HEK293 (cell line): ENCODE results near the gene SH3PXD2B.

ENCODE experiments used
- CTCF ChIA-PET: fragments of 350-600 bp; formaldehyde crosslinking; extraction: SDS; loops from one replicate; lab custom pipeline; 2021; ENCODE audit warnings: antibody characterized with exemption; lab: Yijun Ruan, JAX
- POLR2A ChIA-PET: fragments of 300-600 bp; formaldehyde crosslinking; extraction: SDS; loops from one replicate; lab custom pipeline; 2020; ENCODE audit warnings: antibody characterized with exemption, inconsistent platforms; lab: Yijun Ruan, JAX
- H3K27ac ChIP-seq: fragments of 200-500 bp; sonication (Bioruptor generic); 2 replicates; pipeline ENCODE4 v1.5.1; 2014; ENCODE audit warnings: low read depth, low read length, control low read depth, inconsistent platforms; ENCODE audit errors: extremely low read depth
- H3K36me3 ChIP-seq, 2 experiments: fragments of 200-500 bp in 1 of 2; sonication (Bioruptor generic) in 1 of 2; 1 replicate in 1 of 2; 2 replicates in 1 of 2; pipeline ENCODE4 v1.5.1; 2014 to 2017; ENCODE audit warnings: inconsistent platforms in 2 of 2, low read length in 2 of 2; ENCODE audit not compliant: control insufficient read depth in 2 of 2, insufficient read depth in 1 of 2
- H3K4me1 ChIP-seq: fragments of 200-500 bp; sonication (Bioruptor generic); 2 replicates; pipeline ENCODE4 v1.5.1; 2014; ENCODE audit warnings: mild to moderate bottlenecking, low read length, inconsistent platforms; ENCODE audit not compliant: control insufficient read depth, insufficient read depth
- H3K4me3 ChIP-seq: 2 replicates; pipeline ENCODE4 v1.5.1; 2011; ENCODE audit warnings: low read depth, mild to moderate bottlenecking, control low read depth, low read length, moderate library complexity
- H3K9me3 ChIP-seq: fragments of 200-500 bp; sonication (Bioruptor generic); 2 replicates; pipeline ENCODE4 v1.5.1; 2014; ENCODE audit warnings: low read depth, low read length, inconsistent platforms; ENCODE audit not compliant: control insufficient read depth, insufficient read depth
- GFI1B ChIP-seq: fragments of 450-650 bp; formaldehyde crosslinking; IDR thresholded peaks from 2 replicates; pipeline ENCODE4 v1.5.1; 2016; ENCODE audit warnings: missing biosample characterization, missing genetic modification characterization
- KLF1 ChIP-seq: fragments of 450-650 bp; formaldehyde crosslinking; IDR thresholded peaks from 2 replicates; pipeline ENCODE4 v1.5.1; 2016; ENCODE audit warnings: missing biosample characterization, missing genetic modification characterization
- KLF7 ChIP-seq: fragments of 450-650 bp; formaldehyde crosslinking; IDR thresholded peaks from 2 replicates; pipeline ENCODE4 v1.5.1; 2016; ENCODE audit warnings: missing biosample characterization, missing genetic modification characterization, borderline replicate concordance
- KLF9 ChIP-seq: fragments of 450-650 bp; formaldehyde crosslinking; IDR thresholded peaks from 2 replicates; pipeline ENCODE4 v1.5.1; 2016; ENCODE audit warnings: missing biosample characterization, missing genetic modification characterization, low read depth
- REPIN1 ChIP-seq: fragments of 450-650 bp; formaldehyde crosslinking; IDR thresholded peaks from 2 replicates; pipeline ENCODE4 v1.5.1; 2017; ENCODE audit warnings: missing biosample characterization, missing genetic modification characterization, low read depth
- ZBTB20 ChIP-seq: fragments of 450-650 bp; formaldehyde crosslinking; IDR thresholded peaks from 2 replicates; pipeline ENCODE4 v1.5.1; 2016; ENCODE audit warnings: missing biosample characterization, missing genetic modification characterization
- ZBTB48 ChIP-seq: fragments of 450-650 bp; formaldehyde crosslinking; IDR thresholded peaks from 2 replicates; pipeline ENCODE4 v1.5.1; 2016; ENCODE audit warnings: missing biosample characterization, missing genetic modification characterization
- ZEB2 ChIP-seq: fragments of 450-650 bp; formaldehyde crosslinking; IDR thresholded peaks from 2 replicates; pipeline ENCODE4 v1.5.1; 2016; ENCODE audit warnings: missing biosample characterization, missing genetic modification characterization
- ZNF133 ChIP-seq: fragments of 450-650 bp; formaldehyde crosslinking; IDR thresholded peaks from 2 replicates; pipeline ENCODE4 v1.5.1; 2016; ENCODE audit warnings: missing biosample characterization, missing genetic modification characterization
- ZNF146 ChIP-seq: fragments of 450-650 bp; formaldehyde crosslinking; IDR thresholded peaks from 2 replicates; pipeline ENCODE4 v1.5.1; 2016; ENCODE audit warnings: missing biosample characterization, missing genetic modification characterization
- ZNF169 ChIP-seq: fragments of 450-650 bp; formaldehyde crosslinking; IDR thresholded peaks from 2 replicates; pipeline ENCODE4 v1.5.1; 2016; ENCODE audit warnings: missing biosample characterization, missing genetic modification characterization
- ZNF223 ChIP-seq: fragments of 450-650 bp; formaldehyde crosslinking; IDR thresholded peaks from 2 replicates; pipeline ENCODE4 v1.5.1; 2016; ENCODE audit warnings: missing biosample characterization, missing genetic modification characterization
- ZNF335 ChIP-seq: fragments of 450-650 bp; formaldehyde crosslinking; conservative IDR thresholded peaks from 2 replicates; pipeline ENCODE4 v1.5.1; 2016; ENCODE audit warnings: missing biosample characterization, missing genetic modification characterization
- ZNF354C ChIP-seq: fragments of 450-650 bp; formaldehyde crosslinking; IDR thresholded peaks from 2 replicates; pipeline ENCODE4 v1.5.1; 2016; ENCODE audit warnings: missing biosample characterization, missing genetic modification characterization, low read depth, borderline replicate concordance
- ZNF37A ChIP-seq: fragments of 450-650 bp; IDR thresholded peaks from 2 replicates; pipeline ENCODE4 v1.5.1; 2018; ENCODE audit warnings: missing biosample characterization, missing genetic modification characterization
- ZNF510 ChIP-seq: fragments of 450-650 bp; formaldehyde crosslinking; IDR thresholded peaks from 2 replicates; pipeline ENCODE4 v1.5.1; 2018; ENCODE audit warnings: mild to moderate bottlenecking, missing genetic modification characterization, missing biosample characterization; ENCODE audit not compliant: insufficient replicate concordance
- ZNF548 ChIP-seq: fragments of 450-650 bp; formaldehyde crosslinking; IDR thresholded peaks from 2 replicates; pipeline ENCODE4 v1.5.1; 2016; ENCODE audit warnings: missing biosample characterization, missing genetic modification characterization
- ZNF701 ChIP-seq: fragments of 450-650 bp; formaldehyde crosslinking; IDR thresholded peaks from 2 replicates; pipeline ENCODE4 v1.5.1; 2016; ENCODE audit warnings: missing biosample characterization, missing genetic modification characterization
- ZNF768 ChIP-seq: fragments of 450-650 bp; formaldehyde crosslinking; IDR thresholded peaks from 2 replicates; pipeline ENCODE4 v1.5.1; 2018; ENCODE audit warnings: missing biosample characterization, mild to moderate bottlenecking, missing genetic modification characterization
- ZSCAN30 ChIP-seq: fragments of 450-650 bp; IDR thresholded peaks from 2 replicates; pipeline ENCODE4 v1.5.1; 2018; ENCODE audit warnings: missing biosample characterization, mild to moderate bottlenecking, missing genetic modification characterization, moderate library complexity
- TF ChIP-seq, protein P1 (sequence below): fragments of 450-650 bp; formaldehyde crosslinking; IDR thresholded peaks from 2 replicates; pipeline ENCODE4 v1.5.1; 2016; ENCODE audit warnings: missing biosample characterization, missing genetic modification characterization
- TF ChIP-seq, protein P2 (sequence below): fragments of 450-650 bp; formaldehyde crosslinking; IDR thresholded peaks from 2 replicates; pipeline ENCODE4 v1.5.1; 2016; ENCODE audit warnings: missing biosample characterization, missing genetic modification characterization
- TF ChIP-seq, protein P3 (sequence below): fragments of 450-650 bp; formaldehyde crosslinking; optimal IDR thresholded peaks from 2 replicates; pipeline ENCODE3; 2016; ENCODE audit warnings: missing biosample characterization, mild to moderate bottlenecking, missing genetic modification characterization
- TF ChIP-seq, protein P4 (sequence below): fragments of 450-650 bp; formaldehyde crosslinking; IDR thresholded peaks from 2 replicates; pipeline ENCODE4 v1.5.1; 2016; ENCODE audit warnings: missing biosample characterization, missing genetic modification characterization, low read depth

Gene SH3PXD2B

DNA sequence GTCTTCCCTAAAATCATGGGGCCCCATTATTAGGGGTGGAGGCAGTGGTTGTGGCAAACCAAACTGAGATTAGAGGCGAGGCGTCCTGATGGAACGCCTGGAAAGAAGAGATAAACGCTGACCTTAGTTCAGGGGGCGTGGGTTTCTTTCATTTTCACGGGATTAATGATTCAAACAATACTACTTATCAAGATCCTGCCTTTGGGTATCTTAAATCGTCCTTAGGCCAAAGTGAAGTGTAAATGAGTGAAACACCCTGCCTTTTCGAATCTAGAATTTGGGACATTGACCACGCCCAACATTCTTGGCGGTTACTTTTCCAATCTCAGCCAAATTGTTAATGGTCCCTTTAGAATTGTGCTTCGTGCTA lies 169.7 kb downstream of the SH3PXD2B start:
- peaks cover 18% of the 10 kb centered on the region for H3K4me1 ChIP-seq
- ChIA-PET POLR2A (interaction anchor here (2.2 kb wide), 1 partner anchor 97 kb away, joined by 18 read pairs; the partner anchor contains the start of gene STK10), CTCF (interaction anchor here (0.8 to 1.5 kb wide), 5 partner anchors 9 to 180 kb away, joined by 3 to 8 read pairs (median 4); no protein-coding TSS in a partner anchor)
- no peaks in the 10 kb centered on the region for H3K36me3 ChIP-seq
- H3K27ac ChIP-seq: peak overlapping the region; percentile 53; the same call in 1 of the 2 replicates
- TF ChIP-seq ZNF335 (tag by site-specific recombination) (peak; percentile 97), GFI1B (peak; percentile 67), ZBTB48 (peak; percentile 80; the same call in 1 of the 2 replicates), KLF9 (tag by site-specific recombination) (0 out of 2 replicates have a peak, but pooled peaks have one; percentile 26), KLF7 (tag by site-specific recombination) (peak; percentile 85), ZNF169 (tag by site-specific recombination) (no peak), ZEB2 (tag by site-specific recombination) (0 out of 2 replicates have a peak, but pooled peaks have one; percentile 27), ZBTB20 (tag by site-specific recombination) (peak; percentile 5; the same call in 1 of the 2 replicates), ZNF37A (tag by site-specific recombination) (no peak)
- TF ChIP-seq, protein P1, sequence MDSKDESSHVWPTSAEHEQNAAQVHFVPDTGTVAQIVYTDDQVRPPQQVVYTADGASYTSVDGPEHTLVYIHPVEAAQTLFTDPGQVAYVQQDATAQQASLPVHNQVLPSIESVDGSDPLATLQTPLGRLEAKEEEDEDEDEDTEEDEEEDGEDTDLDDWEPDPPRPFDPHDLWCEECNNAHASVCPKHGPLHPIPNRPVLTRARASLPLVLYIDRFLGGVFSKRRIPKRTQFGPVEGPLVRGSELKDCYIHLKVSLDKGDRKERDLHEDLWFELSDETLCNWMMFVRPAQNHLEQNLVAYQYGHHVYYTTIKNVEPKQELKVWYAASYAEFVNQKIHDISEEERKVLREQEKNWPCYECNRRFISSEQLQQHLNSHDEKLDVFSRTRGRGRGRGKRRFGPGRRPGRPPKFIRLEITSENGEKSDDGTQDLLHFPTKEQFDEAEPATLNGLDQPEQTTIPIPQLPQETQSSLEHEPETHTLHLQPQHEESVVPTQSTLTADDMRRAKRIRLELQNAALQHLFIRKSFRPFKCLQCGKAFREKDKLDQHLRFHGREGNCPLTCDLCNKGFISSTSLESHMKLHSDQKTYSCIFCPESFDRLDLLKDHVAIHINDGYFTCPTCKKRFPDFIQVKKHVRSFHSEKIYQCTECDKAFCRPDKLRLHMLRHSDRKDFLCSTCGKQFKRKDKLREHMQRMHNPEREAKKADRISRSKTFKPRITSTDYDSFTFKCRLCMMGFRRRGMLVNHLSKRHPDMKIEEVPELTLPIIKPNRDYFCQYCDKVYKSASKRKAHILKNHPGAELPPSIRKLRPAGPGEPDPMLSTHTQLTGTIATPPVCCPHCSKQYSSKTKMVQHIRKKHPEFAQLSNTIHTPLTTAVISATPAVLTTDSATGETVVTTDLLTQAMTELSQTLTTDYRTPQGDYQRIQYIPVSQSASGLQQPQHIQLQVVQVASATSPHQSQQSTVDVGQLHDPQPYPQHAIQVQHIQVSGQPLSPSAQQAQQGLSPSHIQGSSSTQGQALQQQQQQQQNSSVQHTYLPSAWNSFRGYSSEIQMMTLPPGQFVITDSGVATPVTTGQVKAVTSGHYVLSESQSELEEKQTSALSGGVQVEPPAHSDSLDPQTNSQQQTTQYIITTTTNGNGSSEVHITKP (tag by site-specific recombination): peak; percentile 76
- H3K9me3 ChIP-seq: no peaks in the 10 kb centered on the region
- peak overlapping the region; percentile 93 for H3K4me3 ChIP-seq

DNA sequence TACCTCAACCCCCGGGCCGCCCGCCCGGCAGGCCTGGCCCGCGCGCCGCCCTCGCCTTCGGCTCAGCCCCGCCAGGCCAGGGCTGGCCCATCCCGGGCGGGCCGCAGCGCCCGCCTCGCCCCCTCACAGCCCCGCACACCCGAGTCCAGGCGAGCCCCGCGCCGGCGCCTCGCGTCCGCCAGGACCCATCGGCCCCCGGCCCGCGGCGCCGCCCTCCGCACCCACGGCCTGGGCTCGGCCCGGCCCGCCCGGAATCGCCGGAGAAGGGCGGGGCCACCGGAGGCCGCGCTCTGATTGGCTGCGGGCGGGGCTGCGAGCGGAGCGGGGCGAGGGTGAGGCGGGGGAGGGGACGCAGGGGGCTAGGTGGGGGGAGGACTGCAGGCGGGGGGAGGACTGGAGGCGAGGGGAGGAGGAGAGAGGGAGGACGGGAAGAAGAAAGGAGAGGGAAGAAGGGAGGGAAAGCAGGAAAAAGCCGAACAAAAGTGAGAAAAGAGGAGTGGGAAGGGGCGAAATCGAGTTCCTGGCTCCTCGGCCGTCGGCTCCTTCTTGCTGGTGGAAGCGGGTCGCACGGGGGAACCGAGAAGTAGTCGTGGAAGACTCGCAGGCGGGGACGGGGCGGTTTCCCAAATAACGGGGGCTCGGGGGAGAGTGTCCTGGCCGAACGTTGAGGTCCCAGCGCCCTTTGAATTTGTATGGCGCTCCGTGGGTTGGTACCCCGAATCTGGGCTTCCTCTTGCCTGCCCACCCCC lies 170.3 kb downstream of the SH3PXD2B start:
- POLR2A ChIA-PET: interaction anchor here (1.9 to 2.2 kb wide), 2 partner anchors 96 to 277 kb away, joined by 8 to 18 read pairs; partner anchors contain the start of genes FBXW11 and STK10
- peaks cover 18% of the 10 kb centered on the region for H3K4me1 ChIP-seq
- CTCF ChIA-PET: interaction anchor here (1.0 to 2.1 kb wide), 3 partner anchors 8 to 177 kb away, joined by 3 to 7 read pairs (median 6); no protein-coding TSS in a partner anchor
- TF ChIP-seq ZNF510 (no peak), ZNF146 (tag by site-specific recombination) (no peak), KLF1 (peak; percentile 58), ZNF169 (tag by site-specific recombination) (no peak), ZNF223 (tag by site-specific recombination) (no peak), ZSCAN30 (no peak), ZNF701 (no peak), ZNF354C (tag by site-specific recombination) (no peak), ZNF768 (tag by site-specific recombination) (no peak), ZNF37A (tag by site-specific recombination) (no peak), ZNF133 (no peak), ZNF548 (tag by site-specific recombination) (no peak), REPIN1 (tag by site-specific recombination) (no peak), GFI1B (no peak)
- TF ChIP-seq, protein P2, sequence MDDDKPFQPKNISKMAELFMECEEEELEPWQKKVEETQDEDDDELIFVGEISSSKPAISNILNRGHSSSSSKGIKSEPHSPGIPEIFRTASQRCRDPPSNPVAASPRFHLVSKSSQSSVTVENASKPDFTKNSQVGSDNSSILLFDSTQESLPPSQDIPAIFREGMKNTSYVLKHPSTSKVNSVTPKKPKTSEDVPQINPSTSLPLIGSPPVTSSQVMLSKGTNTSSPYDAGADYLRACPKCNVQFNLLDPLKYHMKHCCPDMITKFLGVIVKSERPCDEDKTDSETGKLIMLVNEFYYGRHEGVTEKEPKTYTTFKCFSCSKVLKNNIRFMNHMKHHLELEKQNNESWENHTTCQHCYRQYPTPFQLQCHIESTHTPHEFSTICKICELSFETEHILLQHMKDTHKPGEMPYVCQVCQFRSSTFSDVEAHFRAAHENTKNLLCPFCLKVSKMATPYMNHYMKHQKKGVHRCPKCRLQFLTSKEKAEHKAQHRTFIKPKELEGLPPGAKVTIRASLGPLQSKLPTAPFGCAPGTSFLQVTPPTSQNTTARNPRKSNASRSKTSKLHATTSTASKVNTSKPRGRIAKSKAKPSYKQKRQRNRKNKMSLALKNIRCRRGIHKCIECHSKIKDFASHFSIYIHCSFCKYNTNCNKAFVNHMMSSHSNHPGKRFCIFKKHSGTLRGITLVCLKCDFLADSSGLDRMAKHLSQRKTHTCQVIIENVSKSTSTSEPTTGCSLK (tag by site-specific recombination): no peak
- TF ChIP-seq, protein P3, sequence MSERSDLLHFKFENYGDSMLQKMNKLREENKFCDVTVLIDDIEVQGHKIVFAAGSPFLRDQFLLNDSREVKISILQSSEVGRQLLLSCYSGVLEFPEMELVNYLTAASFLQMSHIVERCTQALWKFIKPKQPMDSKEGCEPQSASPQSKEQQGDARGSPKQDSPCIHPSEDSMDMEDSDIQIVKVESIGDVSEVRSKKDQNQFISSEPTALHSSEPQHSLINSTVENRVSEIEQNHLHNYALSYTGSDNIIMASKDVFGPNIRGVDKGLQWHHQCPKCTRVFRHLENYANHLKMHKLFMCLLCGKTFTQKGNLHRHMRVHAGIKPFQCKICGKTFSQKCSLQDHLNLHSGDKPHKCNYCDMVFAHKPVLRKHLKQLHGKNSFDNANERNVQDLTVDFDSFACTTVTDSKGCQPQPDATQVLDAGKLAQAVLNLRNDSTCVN: peak; percentile 28
- TF ChIP-seq, protein P4, sequence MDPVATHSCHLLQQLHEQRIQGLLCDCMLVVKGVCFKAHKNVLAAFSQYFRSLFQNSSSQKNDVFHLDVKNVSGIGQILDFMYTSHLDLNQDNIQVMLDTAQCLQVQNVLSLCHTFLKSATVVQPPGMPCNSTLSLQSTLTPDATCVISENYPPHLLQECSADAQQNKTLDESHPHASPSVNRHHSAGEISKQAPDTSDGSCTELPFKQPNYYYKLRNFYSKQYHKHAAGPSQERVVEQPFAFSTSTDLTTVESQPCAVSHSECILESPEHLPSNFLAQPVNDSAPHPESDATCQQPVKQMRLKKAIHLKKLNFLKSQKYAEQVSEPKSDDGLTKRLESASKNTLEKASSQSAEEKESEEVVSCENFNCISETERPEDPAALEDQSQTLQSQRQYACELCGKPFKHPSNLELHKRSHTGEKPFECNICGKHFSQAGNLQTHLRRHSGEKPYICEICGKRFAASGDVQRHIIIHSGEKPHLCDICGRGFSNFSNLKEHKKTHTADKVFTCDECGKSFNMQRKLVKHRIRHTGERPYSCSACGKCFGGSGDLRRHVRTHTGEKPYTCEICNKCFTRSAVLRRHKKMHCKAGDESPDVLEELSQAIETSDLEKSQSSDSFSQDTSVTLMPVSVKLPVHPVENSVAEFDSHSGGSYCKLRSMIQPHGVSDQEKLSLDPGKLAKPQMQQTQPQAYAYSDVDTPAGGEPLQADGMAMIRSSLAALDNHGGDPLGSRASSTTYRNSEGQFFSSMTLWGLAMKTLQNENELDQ (tag by site-specific recombination): no peak

More for the DNA sequence above, 170.3 kb downstream of the SH3PXD2B start:
- Histone ChIP-seq H3K9me3 (no peaks in the 10 kb centered on the region), H3K36me3 (peaks cover 0 to 3% of the 10 kb centered on the region in 2 experiments; a peak in 1 of 3 replicates), H3K4me3 (peak overlapping the region; percentile 93), H3K27ac (peak overlapping the region; percentile 94)
